Keratinocyte (primary cell): ENCODE measurements around the gene NCKAP5.

ENCODE experiments used
- CTCF ChIP-seq, 3 experiments: IDR thresholded peaks in 1 of 3; conservative IDR thresholded peaks in 1 of 3; optimal IDR thresholded peaks in 1 of 3; 2 replicates in 2 of 3; 3 replicates in 1 of 3; pipeline versions ENCODE3 to v1.5.1; 2011; ENCODE audit warnings: low read length in 3 of 3, mild to moderate bottlenecking in 3 of 3, moderate library complexity in 2 of 3, control low read depth in 1 of 3, inconsistent platforms in 1 of 3; ENCODE audit not compliant: insufficient read depth in 2 of 3; ENCODE audit errors: extremely low read depth in 1 of 3
- EZH2 ChIP-seq: IDR thresholded peaks from one replicate; pipeline ENCODE4 v1.6.1; 2012; ENCODE audit warnings: inconsistent platforms, mild to moderate bottlenecking, low read length, moderate library complexity

- TF ChIP-seq CTCF (optimal IDR thresholded peaks at IDR 0.05 in 1 of 3, IDR thresholded peaks at IDR 0.05 in 1 of 3, conservative IDR thresholded peaks at IDR 0.05 in 1 of 3; ENCODE audit: extremely low read depth in 1 of 3, insufficient read depth in 2 of 3, low read length in 3 of 3) (no peak), EZH2 (no peak)
Observed at GRCh38 chr2:132793532-132793931, 774.7 kb downstream of the NCKAP5 start.
